Neuron (in vitro differentiated cells): Measurements from ENCODE around the gene IL16.

Experiments used
- H2AFZ ChIP-seq: one replicate; pipeline ENCODE4 v1.6.1; 2013; ENCODE audit warnings: low read depth, mild to moderate bottlenecking, inconsistent platforms, low read length, moderate library complexity
- H3K27me3 ChIP-seq: one replicate; pipeline ENCODE4 v1.6.1; 2013; ENCODE audit warnings: low read length; ENCODE audit not compliant: insufficient read depth
- H3K36me3 ChIP-seq: one replicate; pipeline ENCODE4 v1.6.1; 2013; ENCODE audit warnings: low read length; ENCODE audit not compliant: insufficient read depth
- H3K4me1 ChIP-seq: one replicate; pipeline ENCODE4 v1.6.1; 2013; ENCODE audit warnings: low read length; ENCODE audit not compliant: insufficient read depth
- H3K4me3 ChIP-seq: 2 replicates; pipeline ENCODE4 v1.5.1; 2013; ENCODE audit warnings: mild to moderate bottlenecking, low read length, moderate library complexity
- H3K9me3 ChIP-seq: one replicate; pipeline ENCODE4 v1.6.1; 2013; ENCODE audit warnings: low read length

The IL16 gene

DNA sequence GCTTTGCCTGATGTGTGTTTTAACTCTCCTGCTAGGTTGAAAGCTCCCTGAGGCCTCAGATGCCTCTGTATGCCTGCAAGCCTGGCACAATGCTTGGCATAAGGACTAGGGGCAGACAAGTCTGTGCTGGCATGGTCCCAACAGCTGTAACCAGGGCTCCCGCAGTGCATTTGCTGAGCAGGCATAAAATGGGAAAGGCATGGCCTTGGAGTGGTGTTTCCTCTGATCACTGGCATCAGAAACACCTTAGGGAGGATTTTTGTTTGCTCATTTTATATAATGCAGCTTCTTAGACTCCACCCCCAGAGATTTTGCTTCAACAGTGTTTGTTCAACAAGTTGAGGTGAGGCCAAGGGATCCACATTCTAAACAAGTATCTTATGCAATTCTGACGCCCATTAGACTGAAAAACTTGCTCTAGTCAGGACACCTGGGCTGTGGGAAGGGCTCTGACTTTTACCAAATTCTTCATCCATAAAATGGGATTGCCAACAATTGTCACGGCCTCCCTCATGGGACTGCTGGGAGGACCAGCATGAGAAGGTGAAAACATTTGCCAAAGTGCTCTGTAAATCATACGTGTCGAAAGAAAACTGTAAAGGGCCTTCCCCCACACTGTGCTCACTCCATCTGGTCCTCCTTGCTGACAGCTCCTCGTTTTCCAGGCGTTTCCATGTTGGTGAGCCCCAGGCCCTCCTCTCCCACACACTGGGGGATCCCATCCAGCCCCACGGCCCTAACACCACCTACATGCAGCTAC is 84.2 kb downstream of the IL16 start:
- Histone ChIP-seq H3K36me3 (no peaks in the 10 kb centered on the region), H3K9me3 (no peaks in the 10 kb centered on the region), H3K27me3 (peaks cover 5% of the 10 kb centered on the region), H3K4me1 (no peaks in the 10 kb centered on the region), H3K4me3 (no peak overlapping the region), H2AFZ (no peak overlapping the region)

DNA sequence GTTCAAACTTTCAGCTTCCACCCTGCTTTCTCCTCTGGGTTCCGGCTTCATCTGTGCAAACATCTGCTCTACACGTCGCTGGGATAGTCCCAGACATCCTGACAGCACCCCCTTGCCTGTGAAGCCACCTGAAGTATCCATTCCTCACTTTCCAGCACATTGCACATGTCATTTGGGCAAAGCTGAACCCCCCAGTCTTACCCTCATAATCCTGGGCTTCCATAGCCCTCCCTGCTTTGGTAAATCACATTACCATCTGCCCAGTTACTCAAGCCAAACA is 84.7 kb downstream of the IL16 start:
- Histone ChIP-seq H2AFZ (no peak overlapping the region), H3K36me3 (no peaks in the 10 kb centered on the region), H3K4me3 (no peak overlapping the region), H3K4me1 (no peaks in the 10 kb centered on the region), H3K9me3 (no peaks in the 10 kb centered on the region), H3K27me3 (peaks cover 5% of the 10 kb centered on the region)

DNA sequence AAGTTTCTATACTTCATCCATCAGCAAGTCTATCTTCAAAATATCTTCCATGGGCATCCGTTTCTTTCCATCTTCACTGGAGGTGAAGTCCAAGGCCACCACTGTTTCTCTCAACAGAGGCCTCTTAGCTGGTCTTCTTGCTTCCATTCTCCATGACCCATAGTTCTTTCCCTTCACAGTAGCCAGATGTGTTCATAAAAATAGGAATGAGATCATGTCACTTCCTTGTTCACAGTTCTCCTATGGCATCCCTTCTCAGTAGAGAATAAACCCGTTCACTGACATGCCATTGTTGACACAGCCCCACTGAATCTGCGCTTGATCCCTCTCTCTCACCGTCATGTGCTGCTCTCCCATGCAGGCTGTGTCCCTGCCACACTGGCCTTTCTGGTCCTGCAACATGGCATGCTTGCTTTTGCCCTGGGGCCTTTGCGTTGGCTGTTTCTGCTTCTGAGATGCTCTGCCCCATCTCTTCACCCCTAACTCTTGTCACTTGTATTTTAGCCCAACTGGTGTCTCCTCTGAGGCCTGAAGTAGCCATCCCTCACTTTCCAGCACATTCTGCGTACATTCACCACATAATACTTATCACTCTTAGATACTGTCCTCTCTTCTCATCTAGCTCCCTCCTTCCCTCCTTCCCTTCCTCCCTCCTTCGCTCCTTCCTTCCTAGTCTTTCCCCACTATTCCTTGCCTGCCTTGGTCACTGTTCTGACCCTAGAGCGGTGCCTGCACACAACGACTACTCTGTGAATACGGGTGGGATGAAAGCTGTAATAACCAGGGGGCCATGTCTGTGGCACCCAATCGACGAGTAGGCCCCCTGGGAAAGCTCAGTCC is 85.3 kb downstream of the IL16 start:
- Histone ChIP-seq H3K9me3 (no peaks in the 10 kb centered on the region), H3K27me3 (peaks cover 5% of the 10 kb centered on the region), H3K4me3 (no peak overlapping the region), H2AFZ (no peak overlapping the region), H3K4me1 (no peaks in the 10 kb centered on the region), H3K36me3 (no peaks in the 10 kb centered on the region)

DNA sequence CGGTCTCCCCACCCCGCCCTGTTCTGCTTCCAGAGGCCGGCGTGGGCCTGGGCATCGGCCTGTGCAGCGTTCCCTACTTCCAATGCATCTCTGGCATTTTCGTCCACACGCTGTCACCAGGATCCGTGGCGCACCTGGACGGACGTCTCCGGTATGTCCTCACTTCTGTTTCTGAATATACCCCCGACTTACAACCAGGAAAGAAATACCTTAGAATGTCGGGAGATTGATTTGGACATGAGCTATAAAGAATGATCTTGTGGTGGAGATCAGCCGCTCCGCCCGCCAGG is 85.9 kb downstream of the IL16 start:
- Histone ChIP-seq H3K4me3 (no peak overlapping the region), H3K36me3 (no peaks in the 10 kb centered on the region), H3K4me1 (no peaks in the 10 kb centered on the region), H2AFZ (no peak overlapping the region), H3K27me3 (peaks cover 5% of the 10 kb centered on the region), H3K9me3 (no peaks in the 10 kb centered on the region)

DNA sequence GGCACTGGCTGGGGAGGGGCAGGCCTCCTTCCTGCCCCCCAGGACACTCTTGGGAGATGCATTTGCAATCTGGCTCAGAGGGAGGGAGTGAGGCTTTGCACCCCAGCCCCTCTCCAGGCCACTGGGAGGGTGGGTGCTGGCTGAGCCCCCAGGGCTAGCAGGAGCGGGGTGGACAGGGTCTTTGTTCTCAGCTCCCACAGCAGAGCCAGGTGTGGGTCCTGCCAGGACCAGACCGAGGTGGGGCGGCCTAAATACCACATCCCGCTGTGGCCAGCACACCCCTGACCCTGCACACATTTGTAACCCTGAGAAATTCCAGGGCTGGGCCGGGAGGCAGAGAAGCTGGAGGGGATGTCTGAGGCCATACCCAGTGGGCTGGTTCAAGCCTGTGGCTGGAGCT is 86.2 kb downstream of the IL16 start:
- Histone ChIP-seq H3K36me3 (no peaks in the 10 kb centered on the region), H3K27me3 (peaks cover 5% of the 10 kb centered on the region), H2AFZ (no peak overlapping the region), H3K9me3 (no peaks in the 10 kb centered on the region), H3K4me3 (no peak overlapping the region), H3K4me1 (no peaks in the 10 kb centered on the region)

DNA sequence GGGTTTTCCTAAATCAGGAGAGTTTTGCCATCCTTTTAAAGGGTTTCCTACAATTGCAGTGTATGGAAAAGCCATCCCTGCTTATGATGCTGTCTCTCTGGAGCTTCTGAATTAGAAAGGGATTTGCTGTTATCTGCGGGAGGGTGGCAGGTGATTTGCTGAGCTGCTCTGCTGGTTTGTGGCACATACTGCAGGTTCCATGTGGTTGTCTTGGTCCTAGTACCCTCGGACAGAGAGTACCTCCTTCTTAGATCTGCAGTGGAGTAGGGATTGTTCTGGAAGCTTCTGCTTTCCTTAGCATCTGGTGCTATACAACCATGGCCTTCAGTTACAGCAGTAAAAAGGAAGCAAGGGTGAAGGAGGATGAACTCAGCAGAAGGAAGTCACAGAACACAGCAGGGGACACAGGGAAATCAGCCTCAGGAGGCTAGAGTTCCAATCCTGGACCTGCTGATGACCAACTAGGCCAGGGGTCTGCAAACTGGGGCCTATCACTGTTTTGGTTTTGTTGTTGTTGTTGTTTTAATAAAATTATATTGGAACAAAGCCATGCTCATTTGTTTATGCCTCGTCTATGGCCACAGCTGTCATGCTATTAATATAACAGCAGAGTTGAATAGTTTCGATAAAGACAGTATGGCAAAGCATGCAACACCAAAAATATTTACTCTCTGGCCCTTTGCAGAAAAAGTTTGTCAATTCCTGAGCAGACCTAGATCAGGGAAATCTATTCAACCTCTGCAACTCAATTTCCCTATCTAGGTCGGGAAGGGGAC is 87.8 kb downstream of the IL16 start:
- Histone ChIP-seq H3K36me3 (no peaks in the 10 kb centered on the region), H3K4me3 (no peak overlapping the region), H3K4me1 (no peaks in the 10 kb centered on the region), H3K27me3 (peaks cover 5% of the 10 kb centered on the region), H3K9me3 (no peaks in the 10 kb centered on the region), H2AFZ (no peak overlapping the region)

DNA sequence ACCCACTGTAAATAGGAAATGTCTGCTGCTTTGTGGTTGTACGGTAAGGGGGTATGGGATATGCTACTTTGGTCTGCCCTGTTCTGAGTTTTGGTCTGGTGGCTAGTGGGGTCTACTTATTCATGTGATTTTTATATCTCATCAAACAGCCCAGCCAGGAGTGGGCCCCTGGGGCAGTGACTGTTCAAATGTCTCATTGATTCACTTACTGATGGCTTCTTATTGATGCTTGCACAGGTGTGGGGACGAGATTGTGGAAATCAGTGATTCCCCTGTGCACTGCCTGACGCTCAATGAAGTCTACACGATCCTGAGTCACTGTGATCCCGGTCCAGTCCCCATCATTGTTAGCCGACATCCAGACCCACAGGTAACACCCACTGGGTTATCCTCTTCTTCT is 88.8 kb downstream of the IL16 start:
- Histone ChIP-seq H3K4me1 (no peaks in the 10 kb centered on the region), H3K36me3 (no peaks in the 10 kb centered on the region), H2AFZ (no peak overlapping the region), H3K9me3 (no peaks in the 10 kb centered on the region), H3K4me3 (no peak overlapping the region), H3K27me3 (peaks cover 5% of the 10 kb centered on the region)

DNA sequence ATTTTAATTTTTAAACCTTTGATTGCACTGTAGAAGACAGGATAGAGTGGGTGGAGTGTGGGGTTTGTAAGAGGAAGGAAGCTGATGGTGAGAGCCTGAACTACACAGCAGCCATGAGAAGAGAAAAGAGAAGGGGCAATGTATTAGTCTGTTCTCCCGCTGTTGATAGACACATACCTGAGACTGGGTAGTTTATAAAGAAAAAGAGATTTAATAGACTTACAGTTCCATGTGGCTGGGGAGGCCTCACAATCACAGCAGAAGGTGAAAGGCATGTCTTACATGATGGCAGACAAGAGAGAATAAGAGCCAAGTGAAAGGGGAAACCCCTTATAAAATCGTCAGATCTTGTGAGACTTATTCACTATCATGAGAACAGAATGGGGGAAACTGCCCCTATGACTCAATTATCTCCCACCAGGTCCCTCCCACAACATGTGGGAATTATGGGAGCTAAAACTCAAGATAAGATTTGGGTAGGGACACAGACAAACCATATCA is 90.0 kb downstream of the IL16 start:
- no peaks in the 10 kb centered on the region for H3K4me1 ChIP-seq
- H3K9me3 ChIP-seq = no peaks in the 10 kb centered on the region
- H3K27me3 ChIP-seq = peaks cover 7% of the 10 kb centered on the region
- H3K36me3 ChIP-seq = no peaks in the 10 kb centered on the region
- H2AFZ ChIP-seq = no peak overlapping the region
- no peak overlapping the region for H3K4me3 ChIP-seq

DNA sequence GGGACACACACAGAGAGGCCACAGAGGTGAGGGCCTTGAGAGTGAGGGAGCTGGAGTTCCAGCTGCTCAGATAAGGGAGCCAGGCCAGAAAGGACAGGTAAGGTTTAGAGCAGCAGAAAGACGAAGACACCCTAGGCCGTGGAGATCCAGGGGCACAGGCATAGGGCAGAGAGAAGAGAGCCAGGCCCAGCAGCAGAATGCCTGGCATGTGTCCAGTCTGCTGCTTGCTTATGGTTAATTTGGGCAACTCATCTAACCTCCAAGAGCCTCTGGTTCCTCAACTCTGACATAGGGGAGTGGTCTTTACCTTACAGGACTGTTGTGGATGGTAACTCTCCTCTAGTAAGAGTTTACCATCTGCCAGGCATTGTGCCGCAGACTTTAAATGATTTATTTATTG is 91.4 kb downstream of the IL16 start:
- H2AFZ ChIP-seq = no peak overlapping the region
- no peaks in the 10 kb centered on the region for H3K9me3 ChIP-seq
- no peaks in the 10 kb centered on the region for H3K4me1 ChIP-seq
- no peaks in the 10 kb centered on the region for H3K36me3 ChIP-seq
- H3K27me3 ChIP-seq = peaks cover 5% of the 10 kb centered on the region
- no peak overlapping the region for H3K4me3 ChIP-seq

DNA sequence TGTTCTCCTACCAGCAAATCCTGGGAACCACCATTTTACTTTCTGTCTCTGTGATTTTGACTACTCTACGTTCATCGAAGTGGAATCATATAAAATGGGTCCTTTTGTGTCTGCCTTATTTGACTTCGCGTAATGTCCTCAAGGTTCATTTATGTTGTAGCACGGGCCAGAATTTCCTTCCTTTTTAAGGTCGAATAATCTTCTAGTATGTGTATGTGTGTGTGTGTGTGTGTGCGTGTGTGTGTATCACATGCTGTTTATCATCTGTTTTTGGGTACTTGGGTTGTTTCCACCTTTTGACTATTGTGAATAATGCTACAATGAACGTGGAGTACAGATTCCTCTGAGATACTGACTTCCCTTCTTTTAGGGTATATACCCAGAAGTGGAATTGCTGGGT is 91.9 kb downstream of the IL16 start:
- H2AFZ ChIP-seq = no peak overlapping the region
- H3K4me1 ChIP-seq = no peaks in the 10 kb centered on the region
- H3K27me3 ChIP-seq = peaks cover 5% of the 10 kb centered on the region
- H3K4me3 ChIP-seq = no peak overlapping the region
- H3K36me3 ChIP-seq = no peaks in the 10 kb centered on the region
- H3K9me3 ChIP-seq = no peaks in the 10 kb centered on the region

DNA sequence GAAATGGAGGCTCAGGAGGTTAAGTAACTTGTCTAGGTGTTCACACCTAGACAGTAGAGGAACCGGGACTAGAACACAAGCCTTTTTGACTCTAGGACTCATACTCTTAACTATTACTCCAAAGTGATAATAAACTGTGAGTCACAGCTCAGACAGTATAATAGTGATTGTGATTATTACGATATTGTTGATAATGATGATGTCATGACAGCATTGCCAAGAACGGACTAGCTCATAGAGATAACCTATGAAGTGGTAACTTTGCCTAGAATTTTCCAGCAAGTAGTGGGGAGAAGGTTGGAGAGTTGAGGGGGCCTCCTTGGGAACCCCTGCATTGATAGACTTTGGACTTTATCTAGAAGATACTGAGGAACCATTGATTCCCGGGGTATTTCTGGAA is 93.2 kb downstream of the IL16 start:
- Histone ChIP-seq H3K27me3 (peaks cover 5% of the 10 kb centered on the region), H3K36me3 (no peaks in the 10 kb centered on the region), H3K9me3 (no peaks in the 10 kb centered on the region), H2AFZ (no peak overlapping the region), H3K4me3 (no peak overlapping the region), H3K4me1 (no peaks in the 10 kb centered on the region)

DNA sequence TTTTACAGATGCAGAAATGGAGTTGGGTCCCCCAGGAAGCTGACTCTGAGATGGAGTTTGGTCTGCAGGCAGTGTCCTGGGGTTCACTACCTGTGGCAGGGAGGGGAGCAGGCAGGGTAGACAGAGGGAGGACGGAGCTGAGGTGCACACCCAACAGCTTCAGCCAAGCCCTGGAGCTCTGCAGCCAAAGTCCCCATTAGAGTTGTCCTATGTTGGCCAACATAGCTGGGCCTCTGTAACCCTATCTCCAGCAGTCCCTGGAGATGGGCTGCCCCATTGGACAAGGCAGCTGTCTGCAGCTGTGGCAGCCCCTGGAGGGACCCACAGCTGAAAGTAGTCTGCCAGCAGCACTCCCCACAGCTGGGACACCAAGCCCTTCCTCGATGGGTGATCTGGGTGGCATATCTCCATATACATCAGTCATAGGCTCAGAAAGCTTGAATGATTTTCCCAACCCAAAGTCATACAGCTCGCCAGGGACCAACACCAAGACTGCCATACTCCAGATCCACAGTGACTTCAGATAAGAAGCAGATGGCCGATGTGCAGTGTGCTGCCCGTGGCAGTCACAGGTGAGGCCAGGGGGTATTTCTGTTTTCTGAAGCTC is 95.3 kb downstream of the IL16 start:
- Histone ChIP-seq H3K4me1 (no peaks in the 10 kb centered on the region), H2AFZ (no peak overlapping the region), H3K27me3 (peaks cover 5% of the 10 kb centered on the region), H3K4me3 (no peak overlapping the region), H3K36me3 (no peaks in the 10 kb centered on the region), H3K9me3 (no peaks in the 10 kb centered on the region)

DNA sequence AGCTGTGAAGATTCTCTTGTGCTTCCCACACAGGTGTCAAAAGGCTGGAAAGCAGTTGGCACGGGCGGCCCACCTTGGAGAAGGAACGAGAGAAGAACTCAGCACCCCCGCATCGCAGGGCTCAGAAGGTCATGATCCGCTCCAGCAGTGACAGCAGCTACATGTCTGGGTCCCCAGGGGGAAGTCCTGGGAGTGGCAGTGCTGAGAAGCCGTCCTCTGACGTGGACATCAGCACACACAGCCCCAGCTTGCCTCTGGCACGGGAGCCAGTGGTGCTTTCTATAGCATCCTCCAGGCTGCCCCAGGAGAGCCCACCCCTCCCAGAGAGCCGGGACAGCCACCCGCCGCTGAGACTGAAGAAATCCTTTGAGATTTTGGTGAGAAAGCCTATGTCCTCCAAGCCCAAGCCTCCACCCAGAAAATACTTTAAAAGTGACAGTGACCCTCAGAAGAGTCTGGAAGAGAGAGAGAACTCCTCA is 95.9 kb downstream of the IL16 start:
- Histone ChIP-seq H3K36me3 (no peaks in the 10 kb centered on the region), H3K9me3 (no peaks in the 10 kb centered on the region), H3K4me1 (no peaks in the 10 kb centered on the region), H3K4me3 (no peak overlapping the region), H2AFZ (no peak overlapping the region), H3K27me3 (peaks cover 5% of the 10 kb centered on the region)
